Keratinocyte (primary cell): ENCODE results near the gene CAMK2D.

Experiments used
- CTCF ChIP-seq, 3 experiments: IDR thresholded peaks in 1 of 3; conservative IDR thresholded peaks in 1 of 3; optimal IDR thresholded peaks in 1 of 3; 2 replicates in 2 of 3; 3 replicates in 1 of 3; pipeline versions ENCODE3 to v1.5.1; 2011; ENCODE audit warnings: low read length in 3 of 3, mild to moderate bottlenecking in 3 of 3, moderate library complexity in 2 of 3, control low read depth in 1 of 3, inconsistent platforms in 1 of 3; ENCODE audit not compliant: insufficient read depth in 2 of 3; ENCODE audit errors: extremely low read depth in 1 of 3
- EZH2 ChIP-seq: IDR thresholded peaks from one replicate; pipeline ENCODE4 v1.6.1; 2012; ENCODE audit warnings: inconsistent platforms, mild to moderate bottlenecking, low read length, moderate library complexity

- TF ChIP-seq CTCF (optimal IDR thresholded peaks at IDR 0.05 in 1 of 3, IDR thresholded peaks at IDR 0.05 in 1 of 3, conservative IDR thresholded peaks at IDR 0.05 in 1 of 3; ENCODE audit: extremely low read depth in 1 of 3, insufficient read depth in 2 of 3, low read length in 3 of 3) (no peak), EZH2 (no peak)
Measured at GRCh38 chr4:113457121-113457520, 304.4 kb downstream of the CAMK2D start.
